ENCODE measurements around the gene SCN8A. TPM values are rescaled to one million over a fixed set of nuclear protein-coding genes. Genes with fewer than 3 reads are reported as not detected.

The SCN8A gene
- total RNA-seq, 1 experiment from 2014 or later, result 5.4 TPM

GRCh38 chr12:51645961-51646360, 54.9 kb downstream of the SCN8A start:
- Mint-ChIP-seq H3K4me3 (ENCODE audit: low read depth, unreplicated experiment) (no peak overlapping the region), H3K36me3 (ENCODE audit: insufficient read depth, unreplicated experiment) (no peaks in the 10 kb centered on the region), H3K27me3 (ENCODE audit: unreplicated experiment) (no peaks in the 10 kb centered on the region), H3K4me1 (ENCODE audit: low read depth, unreplicated experiment) (no peaks in the 10 kb centered on the region), H3K27ac (ENCODE audit: unreplicated experiment) (no peak overlapping the region), H3K9me3 (ENCODE audit: low read depth, unreplicated experiment) (peaks cover 2% of the 10 kb centered on the region)
- no peak for TF ChIP-seq CTCF (IDR thresholded peaks at IDR 0.05; ENCODE audit: unreplicated experiment)
- no peak for DNase-seq
- CTCF ChIA-PET, result interaction anchor here (0.6 kb wide), 1 partner anchor 733 kb away, joined by 4 read pairs; no protein-coding TSS in a partner anchor
- intact Hi-C loops (cut with micrococcal nuclease; ENCODE audit: unreplicated experiment), result no loop called here
- BruUV-seq (replicated peaks), result no TSS peak

DNA sequence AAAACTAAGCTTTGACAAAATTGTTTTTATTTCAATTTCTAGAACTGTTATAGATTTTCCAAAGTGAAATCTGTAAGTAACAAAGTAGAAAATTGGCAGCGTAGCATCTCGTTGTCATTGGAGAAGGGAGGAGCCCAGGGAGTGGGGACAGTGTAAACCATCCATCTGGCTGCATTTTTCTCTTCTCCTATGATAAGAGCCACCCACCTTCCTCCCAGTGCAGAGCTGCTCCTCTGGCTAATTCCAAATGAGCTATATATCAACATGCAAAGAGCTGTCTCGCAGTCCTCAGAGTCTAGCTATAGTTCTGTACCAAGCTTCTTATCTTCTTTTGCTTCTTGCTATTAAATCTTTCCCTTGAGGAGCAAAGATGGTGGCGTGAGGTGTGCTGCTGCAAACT, 56.6 kb downstream of the SCN8A start:
- DNase-seq, result no peak
- no peak for TF ChIP-seq CTCF (IDR thresholded peaks at IDR 0.05; ENCODE audit: unreplicated experiment)
- H3K9me3 Mint-ChIP-seq (ENCODE audit: low read depth, unreplicated experiment), result peaks cover 2% of the 10 kb centered on the region
- no peak overlapping the region for H3K4me3 Mint-ChIP-seq (ENCODE audit: low read depth, unreplicated experiment)
- H3K27me3 Mint-ChIP-seq (ENCODE audit: unreplicated experiment), result no peaks in the 10 kb centered on the region
- H3K36me3 Mint-ChIP-seq (ENCODE audit: insufficient read depth, unreplicated experiment), result no peaks in the 10 kb centered on the region
- no peak overlapping the region for H3K27ac Mint-ChIP-seq (ENCODE audit: unreplicated experiment)
- H3K4me1 Mint-ChIP-seq (ENCODE audit: low read depth, unreplicated experiment), result no peaks in the 10 kb centered on the region
- intact Hi-C loops (cut with micrococcal nuclease; ENCODE audit: unreplicated experiment), result no loop called here
- CTCF ChIA-PET, result no interaction called here
- no TSS peak for BruUV-seq (replicated peaks)

DNA sequence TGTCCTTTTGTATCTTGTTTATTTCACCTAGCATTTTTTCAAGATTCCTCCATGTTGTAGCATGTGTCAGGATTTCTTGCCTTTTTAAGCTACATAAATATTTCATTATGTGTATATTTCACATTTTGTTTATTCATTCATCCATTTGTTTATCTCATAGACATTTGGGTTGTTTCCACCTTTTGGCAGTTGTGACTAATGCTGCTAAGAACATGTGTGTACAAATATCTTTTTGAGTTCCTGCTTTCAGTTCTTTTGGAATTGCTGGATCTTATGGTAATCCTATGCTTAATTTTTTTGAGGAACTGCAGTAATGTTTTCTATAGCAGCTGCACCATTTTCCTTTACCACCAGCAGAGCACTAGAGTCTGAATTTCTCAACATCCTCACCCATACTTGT, 62.4 kb downstream of the SCN8A start:
- Mint-ChIP-seq H3K27me3 (ENCODE audit: unreplicated experiment) (no peaks in the 10 kb centered on the region), H3K36me3 (ENCODE audit: insufficient read depth, unreplicated experiment) (no peaks in the 10 kb centered on the region), H3K4me3 (ENCODE audit: low read depth, unreplicated experiment) (no peak overlapping the region), H3K27ac (ENCODE audit: unreplicated experiment) (no peak overlapping the region), H3K4me1 (ENCODE audit: low read depth, unreplicated experiment) (no peaks in the 10 kb centered on the region), H3K9me3 (ENCODE audit: low read depth, unreplicated experiment) (peaks cover 6% of the 10 kb centered on the region)
- no peak for TF ChIP-seq CTCF (IDR thresholded peaks at IDR 0.05; ENCODE audit: unreplicated experiment)
- BruUV-seq (replicated peaks), result no TSS peak
- intact Hi-C loops (cut with micrococcal nuclease; ENCODE audit: unreplicated experiment), result no loop called here
- no peak for DNase-seq
- CTCF ChIA-PET, result no interaction called here

DNA sequence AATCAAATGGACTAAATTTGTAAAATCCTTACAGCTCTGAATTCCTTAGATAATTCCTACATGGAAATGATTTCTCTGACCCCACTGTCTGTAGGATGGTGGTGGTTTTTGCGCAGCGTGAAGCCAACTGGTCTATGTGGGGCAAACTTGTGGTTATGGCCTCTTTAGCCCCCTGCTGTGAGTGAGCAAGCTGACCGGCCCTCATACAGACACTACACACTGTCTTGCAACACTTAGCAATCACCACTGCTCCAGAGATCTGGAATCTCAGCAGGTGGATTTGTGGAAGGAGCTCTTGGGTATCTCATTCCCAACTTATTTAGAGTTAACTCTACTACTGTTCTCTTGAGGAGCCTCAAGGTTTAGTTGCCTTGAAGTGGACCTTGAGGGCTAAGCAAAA, 70.2 kb downstream of the SCN8A start:
- no peaks in the 10 kb centered on the region for H3K4me1 Mint-ChIP-seq (ENCODE audit: low read depth, unreplicated experiment)
- TF ChIP-seq CTCF (IDR thresholded peaks at IDR 0.05; ENCODE audit: unreplicated experiment), result no peak
- CTCF ChIA-PET, result no interaction called here

More for the DNA sequence above, 70.2 kb downstream of the SCN8A start:
- H3K27ac Mint-ChIP-seq (ENCODE audit: unreplicated experiment), result no peak overlapping the region
- H3K27me3 Mint-ChIP-seq (ENCODE audit: unreplicated experiment), result no peaks in the 10 kb centered on the region
- BruUV-seq (replicated peaks), result no TSS peak
- DNase-seq, result no peak
- no peaks in the 10 kb centered on the region for H3K36me3 Mint-ChIP-seq (ENCODE audit: insufficient read depth, unreplicated experiment)
- H3K4me3 Mint-ChIP-seq (ENCODE audit: low read depth, unreplicated experiment), result no peak overlapping the region
- H3K9me3 Mint-ChIP-seq (ENCODE audit: low read depth, unreplicated experiment), result peaks cover 3% of the 10 kb centered on the region
- intact Hi-C loops (cut with micrococcal nuclease; ENCODE audit: unreplicated experiment), result no loop called here
